ENCODE data around the gene ROR2. TPM values are rescaled to one million over a fixed set of nuclear protein-coding genes. Genes with fewer than 3 reads are reported as not detected.

ROR2 gene
- total RNA-seq, 1 experiment from 2014 or later, result not detected

DNA sequence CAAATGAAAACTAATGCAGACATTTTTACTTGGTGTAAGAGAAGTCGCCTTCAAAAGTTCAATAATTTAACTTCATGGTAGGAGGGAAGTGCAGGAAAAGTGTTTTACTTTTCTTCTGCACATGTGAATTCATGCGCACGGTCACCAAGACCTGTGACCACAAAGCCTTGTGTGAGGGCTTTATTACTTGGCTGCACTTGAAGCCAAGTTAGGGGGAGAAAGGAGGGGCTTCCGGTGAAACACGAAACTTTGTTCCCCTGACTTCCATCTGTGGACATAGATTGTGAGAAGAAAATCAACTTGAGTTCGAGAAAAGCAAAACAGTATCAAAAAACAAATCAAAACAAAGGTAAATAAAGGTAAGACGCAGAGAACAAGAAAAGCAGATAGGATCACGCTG lies 239.9 kb downstream of the ROR2 start:
- Mint-ChIP-seq H3K27me3 (ENCODE audit: unreplicated experiment) (no peaks in the 10 kb centered on the region), H3K4me1 (ENCODE audit: low read depth, unreplicated experiment) (no peaks in the 10 kb centered on the region), H3K4me3 (ENCODE audit: low read depth, unreplicated experiment) (no peak overlapping the region), H3K27ac (ENCODE audit: unreplicated experiment) (no peak overlapping the region), H3K9me3 (ENCODE audit: low read depth, unreplicated experiment) (peaks cover 4% of the 10 kb centered on the region), H3K36me3 (ENCODE audit: insufficient read depth, unreplicated experiment) (no peaks in the 10 kb centered on the region)
- TF ChIP-seq, protein P1, sequence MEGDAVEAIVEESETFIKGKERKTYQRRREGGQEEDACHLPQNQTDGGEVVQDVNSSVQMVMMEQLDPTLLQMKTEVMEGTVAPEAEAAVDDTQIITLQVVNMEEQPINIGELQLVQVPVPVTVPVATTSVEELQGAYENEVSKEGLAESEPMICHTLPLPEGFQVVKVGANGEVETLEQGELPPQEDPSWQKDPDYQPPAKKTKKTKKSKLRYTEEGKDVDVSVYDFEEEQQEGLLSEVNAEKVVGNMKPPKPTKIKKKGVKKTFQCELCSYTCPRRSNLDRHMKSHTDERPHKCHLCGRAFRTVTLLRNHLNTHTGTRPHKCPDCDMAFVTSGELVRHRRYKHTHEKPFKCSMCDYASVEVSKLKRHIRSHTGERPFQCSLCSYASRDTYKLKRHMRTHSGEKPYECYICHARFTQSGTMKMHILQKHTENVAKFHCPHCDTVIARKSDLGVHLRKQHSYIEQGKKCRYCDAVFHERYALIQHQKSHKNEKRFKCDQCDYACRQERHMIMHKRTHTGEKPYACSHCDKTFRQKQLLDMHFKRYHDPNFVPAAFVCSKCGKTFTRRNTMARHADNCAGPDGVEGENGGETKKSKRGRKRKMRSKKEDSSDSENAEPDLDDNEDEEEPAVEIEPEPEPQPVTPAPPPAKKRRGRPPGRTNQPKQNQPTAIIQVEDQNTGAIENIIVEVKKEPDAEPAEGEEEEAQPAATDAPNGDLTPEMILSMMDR (IDR thresholded peaks at IDR 0.05; ENCODE audit: unreplicated experiment), result no peak
- no peak for DNase-seq
- intact Hi-C loops (cut with micrococcal nuclease; ENCODE audit: unreplicated experiment), result no loop called here
- CTCF ChIA-PET, result no interaction called here
- BruUV-seq (replicated peaks), result no TSS peak

DNA sequence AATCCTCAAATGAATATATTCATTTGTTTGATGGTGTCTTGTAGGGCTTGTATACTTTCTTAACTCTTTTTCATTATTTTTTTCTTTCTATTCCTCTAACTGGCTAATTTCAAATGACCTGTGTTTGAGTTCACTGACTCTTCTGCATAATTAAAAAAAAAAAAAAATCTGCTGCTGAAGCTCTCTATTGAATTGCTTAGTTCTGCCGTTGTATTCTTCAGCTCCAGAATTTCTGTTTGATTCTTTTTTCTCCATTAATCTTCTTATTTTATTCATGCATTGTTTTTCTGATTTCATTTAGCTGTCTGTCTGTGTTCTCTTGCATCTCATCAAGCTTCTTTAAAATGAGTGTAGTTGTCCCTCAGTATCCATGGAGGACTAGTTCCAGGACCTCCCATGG lies 244.6 kb downstream of the ROR2 start:
- DNase-seq, result no peak
- TF ChIP-seq, protein P1 (IDR thresholded peaks at IDR 0.05; ENCODE audit: unreplicated experiment), result no peak
- Mint-ChIP-seq H3K9me3 (ENCODE audit: low read depth, unreplicated experiment) (peaks cover 4% of the 10 kb centered on the region), H3K27me3 (ENCODE audit: unreplicated experiment) (no peaks in the 10 kb centered on the region), H3K4me3 (ENCODE audit: low read depth, unreplicated experiment) (no peak overlapping the region), H3K27ac (ENCODE audit: unreplicated experiment) (no peak overlapping the region), H3K4me1 (ENCODE audit: low read depth, unreplicated experiment) (no peaks in the 10 kb centered on the region), H3K36me3 (ENCODE audit: insufficient read depth, unreplicated experiment) (no peaks in the 10 kb centered on the region)
- intact Hi-C loops (cut with micrococcal nuclease; ENCODE audit: unreplicated experiment), result no loop called here
- CTCF ChIA-PET, result no interaction called here
- BruUV-seq (replicated peaks), result no TSS peak

DNA sequence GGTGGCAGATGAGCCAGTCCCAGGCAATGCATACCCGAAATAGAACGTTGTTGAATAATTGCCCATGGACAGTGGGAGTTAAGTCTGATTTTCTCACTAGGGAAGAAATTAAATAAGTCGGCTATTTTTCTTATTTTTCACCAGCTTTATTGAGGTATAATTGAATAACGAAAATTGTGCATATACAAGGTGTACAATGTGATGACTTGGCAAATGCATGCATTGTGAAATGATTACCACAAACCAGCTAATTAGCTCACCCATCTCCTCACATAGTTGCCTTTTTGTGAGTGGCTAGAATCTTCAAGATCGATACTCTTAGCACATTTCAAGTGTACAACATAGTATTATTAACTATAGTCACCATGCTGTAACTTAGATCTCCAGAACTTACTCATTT lies 249.6 kb downstream of the ROR2 start:
- no peak overlapping the region for H3K27ac Mint-ChIP-seq (ENCODE audit: unreplicated experiment)
- H3K36me3 Mint-ChIP-seq (ENCODE audit: insufficient read depth, unreplicated experiment), result no peaks in the 10 kb centered on the region
- TF ChIP-seq, protein P1 (IDR thresholded peaks at IDR 0.05; ENCODE audit: unreplicated experiment), result no peak
- H3K27me3 Mint-ChIP-seq (ENCODE audit: unreplicated experiment), result peaks cover 4% of the 10 kb centered on the region
- intact Hi-C loops (cut with micrococcal nuclease; ENCODE audit: unreplicated experiment), result no loop called here
- peaks cover 3% of the 10 kb centered on the region for H3K9me3 Mint-ChIP-seq (ENCODE audit: low read depth, unreplicated experiment)
- BruUV-seq (replicated peaks), result no TSS peak
- H3K4me1 Mint-ChIP-seq (ENCODE audit: low read depth, unreplicated experiment), result no peaks in the 10 kb centered on the region
- CTCF ChIA-PET, result no interaction called here
- no peak for DNase-seq
- H3K4me3 Mint-ChIP-seq (ENCODE audit: low read depth, unreplicated experiment), result no peak overlapping the region

DNA sequence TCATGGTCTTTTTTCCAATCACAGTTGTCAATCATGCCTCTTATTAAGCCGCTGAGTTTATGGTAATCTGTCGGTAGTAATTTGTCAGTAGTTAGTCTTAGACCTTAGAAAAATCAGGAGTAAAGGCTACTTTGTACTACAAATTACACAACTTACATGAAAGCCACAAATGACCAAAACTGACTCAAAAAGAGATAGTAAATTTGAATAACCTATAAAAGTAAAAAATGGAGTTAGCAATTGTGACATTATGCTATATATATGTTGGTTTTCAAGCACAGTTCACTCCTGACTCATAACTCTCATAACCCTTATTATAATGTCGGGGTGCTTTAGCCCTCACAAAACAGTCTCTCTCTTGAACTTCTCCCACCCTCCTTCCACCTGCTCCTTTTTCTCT lies 251.8 kb downstream of the ROR2 start:
- Mint-ChIP-seq H3K27me3 (ENCODE audit: unreplicated experiment) (peaks cover 14% of the 10 kb centered on the region), H3K9me3 (ENCODE audit: low read depth, unreplicated experiment) (no peaks in the 10 kb centered on the region), H3K4me3 (ENCODE audit: low read depth, unreplicated experiment) (no peak overlapping the region), H3K27ac (ENCODE audit: unreplicated experiment) (no peak overlapping the region), H3K36me3 (ENCODE audit: insufficient read depth, unreplicated experiment) (no peaks in the 10 kb centered on the region), H3K4me1 (ENCODE audit: low read depth, unreplicated experiment) (peaks cover 2% of the 10 kb centered on the region)
- CTCF ChIA-PET, result no interaction called here
- TF ChIP-seq, protein P1 (IDR thresholded peaks at IDR 0.05; ENCODE audit: unreplicated experiment), result no peak
- intact Hi-C loops (cut with micrococcal nuclease; ENCODE audit: unreplicated experiment), result no loop called here
- BruUV-seq (replicated peaks), result no TSS peak
- no peak for DNase-seq

DNA sequence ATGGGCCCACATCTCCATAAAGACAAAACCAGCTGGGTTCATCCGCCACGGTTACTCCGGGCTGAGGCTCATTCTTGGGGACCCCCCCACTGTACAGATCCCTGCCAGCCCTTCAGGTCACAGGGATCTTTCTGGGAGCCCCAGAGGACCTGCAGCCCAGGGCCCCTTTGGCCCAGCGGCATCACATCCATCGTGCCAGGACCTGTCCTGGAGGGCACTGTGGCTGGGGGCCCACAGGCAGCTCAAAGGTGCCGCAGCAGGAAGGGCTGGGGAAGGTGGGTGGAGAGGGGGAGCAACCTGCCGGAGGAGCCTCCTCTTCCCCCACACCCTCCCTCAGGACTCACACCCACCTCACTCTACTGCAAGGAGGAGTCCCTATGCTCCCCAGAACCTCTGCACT lies 252.8 kb downstream of the ROR2 start:
- CTCF ChIA-PET, result no interaction called here
- no peaks in the 10 kb centered on the region for H3K36me3 Mint-ChIP-seq (ENCODE audit: insufficient read depth, unreplicated experiment)
- no peaks in the 10 kb centered on the region for H3K9me3 Mint-ChIP-seq (ENCODE audit: low read depth, unreplicated experiment)
- TF ChIP-seq, protein P1 (IDR thresholded peaks at IDR 0.05; ENCODE audit: unreplicated experiment), result no peak
- no peak overlapping the region for H3K27ac Mint-ChIP-seq (ENCODE audit: unreplicated experiment)
- H3K27me3 Mint-ChIP-seq (ENCODE audit: unreplicated experiment), result peaks cover 14% of the 10 kb centered on the region
- intact Hi-C loops (cut with micrococcal nuclease; ENCODE audit: unreplicated experiment), result no loop called here
- peaks cover 6% of the 10 kb centered on the region for H3K4me1 Mint-ChIP-seq (ENCODE audit: low read depth, unreplicated experiment)
- H3K4me3 Mint-ChIP-seq (ENCODE audit: low read depth, unreplicated experiment), result no peak overlapping the region
- no peak for DNase-seq
- no TSS peak for BruUV-seq (replicated peaks)
